Uterus (tissue), 2 donors: ENCODE data around the gene TIPRL.
"Not testable (repeated sequence)": the region's sequence is repeated elsewhere in the genome, so short reads cannot be mapped to it uniquely, and the experiment has no call there.

ENCODE experiments used
- CTCF ChIP-seq, 4 experiments: fragments of 200-600 bp in 2 of 4; fragments of 450-650 bp in 2 of 4; sonication (generic) in 2 of 4; IDR thresholded peaks; one replicate each; pipeline ENCODE4 v1.5.1; 2016 to 2019; ENCODE audit warnings: antibody characterized with exemption in 4 of 4, mild to moderate bottlenecking in 2 of 4, moderate library complexity in 1 of 4
- POLR2A ChIP-seq, 2 donors: fragments of 450-650 bp; IDR thresholded peaks; one replicate each; pipeline ENCODE4 v1.6.1; 2016; ENCODE audit warnings: antibody characterized with exemption in 2 of 2, mild to moderate bottlenecking in 1 of 2, moderate library complexity in 1 of 2

DNA sequence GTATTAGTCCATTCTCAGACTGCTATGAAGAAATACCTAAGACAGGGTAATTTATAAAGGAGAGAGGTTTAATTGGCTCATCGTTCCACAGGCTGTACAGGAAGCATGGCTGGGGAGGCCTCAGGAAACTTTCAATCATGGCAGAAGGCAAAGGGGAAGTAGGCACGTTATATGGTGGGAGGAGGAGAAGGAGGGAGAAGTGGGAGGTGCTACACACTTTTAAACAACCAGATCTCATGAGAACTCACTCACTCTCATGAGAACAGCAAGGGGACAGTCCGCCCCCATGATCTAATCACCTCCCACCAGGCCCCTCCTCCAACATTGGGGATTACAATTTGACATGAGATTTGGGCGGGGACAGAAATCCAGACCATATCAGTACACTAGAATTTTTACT is 24.1 kb upstream of the TIPRL start:
- not testable (repeated sequence) for TF ChIP-seq CTCF, POLR2A (IDR thresholded peaks at IDR 0.05)
